ENCODE results near the gene ANKS1B.

DNA sequence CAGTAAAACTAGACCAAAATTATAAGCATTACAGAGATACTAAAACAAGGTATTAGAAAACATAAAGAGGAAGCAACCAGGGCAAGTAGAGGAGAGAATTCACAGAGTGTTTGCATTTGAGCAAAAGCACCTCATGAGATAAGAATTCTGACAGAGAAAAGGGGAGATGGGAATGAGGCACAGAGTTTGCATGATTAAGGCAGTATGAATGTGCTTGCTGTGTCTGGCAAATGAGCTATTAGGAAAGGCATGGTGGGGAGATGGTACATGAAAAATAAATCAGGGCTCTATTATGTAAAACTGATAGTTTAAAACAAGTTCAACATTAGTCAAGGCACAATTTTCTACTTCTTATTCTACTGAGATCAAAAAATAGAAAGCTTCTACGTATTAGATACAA lies 314.1 kb downstream of the ANKS1B start:
- TF ChIP-seq, protein P1, sequence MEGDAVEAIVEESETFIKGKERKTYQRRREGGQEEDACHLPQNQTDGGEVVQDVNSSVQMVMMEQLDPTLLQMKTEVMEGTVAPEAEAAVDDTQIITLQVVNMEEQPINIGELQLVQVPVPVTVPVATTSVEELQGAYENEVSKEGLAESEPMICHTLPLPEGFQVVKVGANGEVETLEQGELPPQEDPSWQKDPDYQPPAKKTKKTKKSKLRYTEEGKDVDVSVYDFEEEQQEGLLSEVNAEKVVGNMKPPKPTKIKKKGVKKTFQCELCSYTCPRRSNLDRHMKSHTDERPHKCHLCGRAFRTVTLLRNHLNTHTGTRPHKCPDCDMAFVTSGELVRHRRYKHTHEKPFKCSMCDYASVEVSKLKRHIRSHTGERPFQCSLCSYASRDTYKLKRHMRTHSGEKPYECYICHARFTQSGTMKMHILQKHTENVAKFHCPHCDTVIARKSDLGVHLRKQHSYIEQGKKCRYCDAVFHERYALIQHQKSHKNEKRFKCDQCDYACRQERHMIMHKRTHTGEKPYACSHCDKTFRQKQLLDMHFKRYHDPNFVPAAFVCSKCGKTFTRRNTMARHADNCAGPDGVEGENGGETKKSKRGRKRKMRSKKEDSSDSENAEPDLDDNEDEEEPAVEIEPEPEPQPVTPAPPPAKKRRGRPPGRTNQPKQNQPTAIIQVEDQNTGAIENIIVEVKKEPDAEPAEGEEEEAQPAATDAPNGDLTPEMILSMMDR (IDR thresholded peaks at IDR 0.05; ENCODE audit: low read length), result no peak
- TF ChIP-seq EZH2 (IDR thresholded peaks at IDR 0.05; ENCODE audit: borderline replicate concordance, low read length), result no peak

Data from OCI-LY1 (cell line).